Measurements from ENCODE around the gene GORAB. TPM values are rescaled to one million over a fixed set of nuclear protein-coding genes. Genes with fewer than 3 reads are reported as not detected.

The GORAB gene
- polyA plus RNA-seq, 1 of the 3 experiments (the other 2 are of a cell fraction): 10.5 TPM

GRCh38 chr1:170580636-170581440, 48.9 kb downstream of the GORAB start:
- ChIA-PET CTCF (no interaction called here), POLR2A (no interaction called here)
- TF ChIP-seq TCF12 (IDR thresholded peaks at IDR 0.05) (no peak), USF2 (IDR thresholded peaks at IDR 0.05; ENCODE audit: borderline replicate concordance, low read depth, low read length) (no peak), JUND (IDR thresholded peaks at IDR 0.05) (no peak), MXI1 (IDR thresholded peaks at IDR 0.05; ENCODE audit: low read depth, low read length) (no peak)
- Histone ChIP-seq H3K79me2 (ENCODE audit: insufficient read depth) (no peaks in the 10 kb centered on the region), H3K4me3 (ENCODE audit: low read depth in 2 of 2, low read length in 1 of 2) (no peak overlapping the region), H3K36me3 (replicated peaks in 1 of 2; ENCODE audit: control insufficient read depth in 1 of 2, insufficient read depth in 2 of 2, low read length in 1 of 2) (no peaks in the 10 kb centered on the region), H3K9ac (no peak overlapping the region), H3K4me2 (no peak overlapping the region), H3K27me3 (ENCODE audit: insufficient read depth) (no peaks in the 10 kb centered on the region), H2AFZ (ENCODE audit: low read depth) (no peak overlapping the region), H3K4me1 (ENCODE audit: control insufficient read depth in 1 of 2, insufficient read depth in 2 of 2, low read depth in 1 of 2, low read length in 1 of 2) (no peaks in the 10 kb centered on the region; a peak in 1 of 4 replicates), H3K27ac (ENCODE audit: low read depth in 2 of 2, low read length in 1 of 2) (no peak overlapping the region), H3K9me3 (no peaks in the 10 kb centered on the region), H4K20me1 (ENCODE audit: insufficient read depth) (no peaks in the 10 kb centered on the region), H3F3A (replicated peaks; ENCODE audit: insufficient read depth) (no peaks in the 10 kb centered on the region), H3K9me2 (no peaks in the 10 kb centered on the region)
- DNase-seq: no peak
- 42% methylated on average over 2 of the region's 2 CpGs for WGBS (ENCODE audit: low lambda C conversion rate)

GRCh38 chr1:170583186-170583585, 51.2 kb downstream of the GORAB start:
- no peak for DNase-seq
- no peaks in the 10 kb centered on the region for H3K9me2 ChIP-seq
- no peaks in the 10 kb centered on the region for H3K36me3 ChIP-seq (replicated peaks in 1 of 2; ENCODE audit: control insufficient read depth in 1 of 2, insufficient read depth in 2 of 2, low read length in 1 of 2)
- H3K9ac ChIP-seq: no peak overlapping the region
- H3K4me3 ChIP-seq (ENCODE audit: low read depth in 2 of 2, low read length in 1 of 2): no peak overlapping the region
- H3F3A ChIP-seq (replicated peaks; ENCODE audit: insufficient read depth): peaks cover 10% of the 10 kb centered on the region
- H3K27me3 ChIP-seq (ENCODE audit: insufficient read depth): no peaks in the 10 kb centered on the region
- no peaks in the 10 kb centered on the region for H3K79me2 ChIP-seq (ENCODE audit: insufficient read depth)
- no peaks in the 10 kb centered on the region for H3K9me3 ChIP-seq
- 8% methylated on average over 2 of the region's 3 CpGs for WGBS (ENCODE audit: low lambda C conversion rate)
- no peak overlapping the region for H3K27ac ChIP-seq (ENCODE audit: low read depth in 2 of 2, low read length in 1 of 2)
- TF ChIP-seq JUND (IDR thresholded peaks at IDR 0.05) (no peak), SIN3A (IDR thresholded peaks at IDR 0.05; ENCODE audit: borderline replicate concordance, low read depth, low read length) (no peak), USF1 (IDR thresholded peaks at IDR 0.05; ENCODE audit: borderline replicate concordance, low read depth) (no peak), GATA2 (CRISPR knock-in tag; IDR thresholded peaks at IDR 0.05) (no peak), MXI1 (IDR thresholded peaks at IDR 0.05; ENCODE audit: low read depth, low read length) (no peak), RXRA (IDR thresholded peaks at IDR 0.05; ENCODE audit: borderline replicate concordance, low read depth) (no peak), FOXM1 (IDR thresholded peaks at IDR 0.05; ENCODE audit: low read depth) (no peak), CTCF (IDR thresholded peaks at IDR 0.05) (no peak), TCF12 (IDR thresholded peaks at IDR 0.05) (no peak)
- H2AFZ ChIP-seq (ENCODE audit: low read depth): no peak overlapping the region
- ChIA-PET POLR2A (no interaction called here), CTCF (no interaction called here)
- no peak overlapping the region for H3K4me2 ChIP-seq
- H3K4me1 ChIP-seq (ENCODE audit: control insufficient read depth in 1 of 2, insufficient read depth in 2 of 2, low read depth in 1 of 2, low read length in 1 of 2): peaks cover 6 to 10% of the 10 kb centered on the region in 2 experiments; a peak in 2 of 4 replicates
- H4K20me1 ChIP-seq (ENCODE audit: insufficient read depth): no peaks in the 10 kb centered on the region
